ENCODE measurements around the gene MCTP2.

The MCTP2 gene

GRCh38 chr15:94298364-94298763 lies 67.0 kb downstream of the MCTP2 start:
- no peak for DNase-seq (ENCODE audit: low read depth in 3 of 3)

GRCh38 chr15:94300612-94301011 lies 69.3 kb downstream of the MCTP2 start:
- DNase-seq (ENCODE audit: low read depth in 3 of 3), result no peak

DNA sequence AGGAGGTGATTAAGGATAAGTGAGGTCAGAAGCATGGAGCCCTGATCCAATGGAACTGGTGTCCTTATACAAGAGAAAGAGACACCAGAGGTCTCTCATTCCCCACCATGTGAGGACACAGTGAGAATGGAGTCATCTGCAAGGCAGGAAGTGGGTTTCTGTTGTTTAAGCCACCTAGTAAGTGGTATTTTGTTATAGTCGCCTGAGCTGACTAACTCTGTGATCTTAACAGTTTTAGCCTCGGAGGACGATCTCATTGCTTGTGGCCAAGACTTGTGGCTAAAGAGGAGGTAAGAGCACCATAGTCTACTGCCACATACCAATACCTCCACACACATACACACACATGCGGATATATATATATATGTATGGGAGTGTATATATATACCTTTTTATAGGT lies 73.8 kb downstream of the MCTP2 start:
- no peak for DNase-seq (ENCODE audit: low read depth in 3 of 3)

DNA sequence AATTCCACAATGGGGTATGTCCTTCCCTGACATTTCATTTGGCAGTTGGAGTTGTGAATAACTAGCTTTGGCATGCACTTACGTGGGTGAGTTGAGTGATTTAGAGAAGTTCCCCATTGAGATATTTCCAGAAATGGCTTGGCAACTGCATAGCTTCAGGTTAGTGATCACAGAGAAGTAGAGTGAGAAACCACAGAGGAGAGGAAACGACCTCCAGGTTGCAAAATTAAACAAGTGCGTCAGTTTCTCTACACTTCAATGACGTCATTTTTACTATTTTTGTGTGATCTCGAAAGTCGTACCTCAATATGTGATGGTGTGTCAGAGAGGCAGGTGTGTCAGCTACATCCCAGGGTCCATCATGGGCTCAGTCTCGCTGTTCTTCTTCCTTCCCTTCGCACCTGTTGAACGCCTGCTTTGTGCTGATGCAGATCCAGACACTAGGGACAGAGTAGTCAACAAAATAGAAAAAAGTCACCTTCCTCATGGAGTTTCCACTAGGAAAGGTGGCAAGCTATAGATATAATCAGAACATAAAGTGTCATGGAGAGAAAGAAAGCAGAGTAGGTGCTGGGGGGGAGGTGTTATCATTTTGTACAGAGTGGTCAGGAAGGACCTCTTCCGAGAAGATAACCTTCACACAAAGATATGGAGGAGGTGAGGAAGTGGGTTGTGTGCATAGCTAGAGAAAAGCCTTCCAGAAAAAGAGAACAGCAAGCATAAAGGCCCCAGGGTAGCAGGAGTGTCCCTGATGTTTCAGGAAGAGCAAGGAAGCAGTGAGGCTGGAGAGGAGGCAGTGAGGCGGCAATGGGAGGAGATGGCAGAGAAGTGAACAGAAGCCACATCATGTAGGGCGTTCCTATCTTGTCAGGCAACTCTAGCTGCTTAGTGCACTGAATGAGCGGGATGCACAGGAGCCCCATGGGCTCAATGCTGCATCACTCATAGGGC lies 75.6 kb downstream of the MCTP2 start:
- DNase-seq (ENCODE audit: low read depth in 3 of 3), result no peak

DNA sequence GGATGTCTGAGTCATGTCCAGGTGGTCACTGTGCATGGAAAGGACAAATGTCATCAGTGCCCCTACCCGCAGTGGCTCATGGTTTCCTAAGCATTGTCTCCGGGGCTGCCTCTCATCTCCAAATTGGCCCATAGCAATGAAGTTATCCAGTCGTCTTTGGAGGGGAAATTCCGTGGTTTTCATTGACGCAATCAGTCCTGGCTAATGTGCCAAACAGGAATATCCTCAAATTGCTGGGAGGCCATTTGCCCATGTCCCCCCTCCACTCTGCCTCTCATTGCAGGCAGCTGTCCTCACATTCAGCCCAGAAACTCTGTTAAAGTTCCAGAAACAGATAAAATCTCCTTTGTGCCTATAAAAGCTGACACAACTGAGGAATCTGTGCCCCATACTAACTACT lies 81.6 kb downstream of the MCTP2 start:
- no peak for DNase-seq (ENCODE audit: low read depth in 3 of 3)

DNA sequence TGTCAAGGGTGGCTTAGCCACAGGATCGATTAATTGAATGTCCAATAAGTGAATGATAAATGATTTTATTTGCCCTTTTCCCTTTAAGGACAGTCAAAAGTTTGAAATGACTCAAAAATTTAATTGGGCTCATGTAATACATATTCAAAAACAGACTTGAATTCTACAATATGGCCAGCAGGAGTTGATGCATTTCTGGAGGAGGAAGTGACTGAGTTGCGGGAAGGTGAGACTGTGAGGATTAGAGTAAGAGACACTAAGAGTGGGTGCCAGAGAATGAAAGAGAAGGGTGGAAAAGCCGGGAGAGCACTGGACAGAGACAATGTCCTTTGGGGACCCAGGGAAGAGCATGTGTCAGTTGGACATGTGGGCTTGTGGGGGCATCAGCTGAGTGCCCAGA lies 83.3 kb downstream of the MCTP2 start:
- no peak for DNase-seq (ENCODE audit: low read depth in 3 of 3)

GRCh38 chr15:94317211-94317610 lies 85.8 kb downstream of the MCTP2 start:
- DNase-seq (ENCODE audit: low read depth in 3 of 3), result no peak

- no peak for DNase-seq (ENCODE audit: low read depth in 3 of 3)
Observed at GRCh38 chr15:94322141-94322540, 90.8 kb downstream of the MCTP2 start.

- no peak for DNase-seq (ENCODE audit: low read depth in 3 of 3)
Observed at GRCh38 chr15:94323076-94323475, 91.7 kb downstream of the MCTP2 start.

DNA sequence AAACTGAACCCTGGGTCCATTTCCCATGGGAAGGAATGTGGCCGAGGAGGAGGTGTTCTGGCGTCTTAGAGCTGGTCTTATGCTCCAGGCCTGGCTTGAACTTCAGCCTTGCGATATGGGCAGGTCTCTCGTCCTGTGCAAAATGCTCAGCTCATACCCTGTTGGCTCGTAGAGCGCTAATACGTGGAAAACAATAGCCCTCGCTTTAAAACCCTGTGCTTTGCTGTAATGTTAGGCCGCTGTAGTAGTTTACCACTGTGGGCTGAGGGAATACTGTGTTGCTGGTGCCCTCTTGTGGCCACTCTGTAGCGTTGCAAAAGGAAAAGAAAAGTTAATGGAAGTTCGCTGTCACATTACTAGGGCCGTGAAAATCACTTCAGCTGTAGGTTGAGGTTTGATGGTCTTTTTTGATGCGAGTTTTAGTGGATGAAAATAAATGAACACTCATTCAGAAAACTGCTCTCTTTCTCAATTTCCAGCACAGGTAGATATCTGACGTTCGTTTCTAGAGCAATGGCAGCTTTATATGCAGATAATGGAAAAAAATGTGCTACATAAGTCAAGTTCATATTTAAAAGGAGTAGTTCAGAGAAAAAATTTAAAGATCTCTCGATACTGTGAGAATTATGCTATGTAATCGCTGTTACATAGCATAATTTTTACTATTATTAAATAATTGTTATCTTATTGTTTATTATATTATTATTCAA lies 92.9 kb downstream of the MCTP2 start:
- peak; percentile 11 to 20 (median 20) for DNase-seq (ENCODE audit: low read depth in 3 of 3)

GRCh38 chr15:94324835-94325767 lies 93.7 kb downstream of the MCTP2 start:
- DNase-seq (ENCODE audit: low read depth in 3 of 3), result no peak

DNA sequence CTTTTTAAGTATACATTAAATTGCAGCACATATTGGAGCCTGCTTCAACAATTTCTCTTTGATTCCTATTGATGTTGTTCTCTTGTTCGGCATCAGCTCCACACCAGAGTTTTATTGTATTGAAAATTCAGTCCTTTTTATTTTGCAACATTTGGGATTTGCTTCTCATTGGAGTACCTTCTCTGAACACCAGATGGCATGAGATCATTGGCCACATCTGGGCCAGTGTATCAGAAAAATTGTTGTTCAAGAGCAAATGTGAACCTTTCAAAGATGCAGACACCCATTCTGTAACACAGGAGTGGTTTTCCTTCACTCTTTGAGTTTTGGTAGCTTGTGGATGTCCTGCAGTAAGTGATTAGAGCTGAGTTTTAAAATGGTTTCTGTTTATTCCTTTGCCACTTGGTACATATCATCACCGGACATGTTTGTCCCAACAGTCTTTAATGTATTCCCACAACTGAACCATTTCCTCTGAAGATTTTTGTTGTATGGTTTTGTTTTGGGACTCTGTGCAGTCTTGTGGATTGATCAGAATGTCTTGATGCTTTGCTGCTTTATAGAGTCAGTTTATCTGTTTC lies 96.1 kb downstream of the MCTP2 start:
- no peak for DNase-seq (ENCODE audit: low read depth in 3 of 3)

- DNase-seq (ENCODE audit: low read depth in 3 of 3), result no peak
Observed at GRCh38 chr15:94331731-94332130, 100.4 kb downstream of the MCTP2 start.

DNA sequence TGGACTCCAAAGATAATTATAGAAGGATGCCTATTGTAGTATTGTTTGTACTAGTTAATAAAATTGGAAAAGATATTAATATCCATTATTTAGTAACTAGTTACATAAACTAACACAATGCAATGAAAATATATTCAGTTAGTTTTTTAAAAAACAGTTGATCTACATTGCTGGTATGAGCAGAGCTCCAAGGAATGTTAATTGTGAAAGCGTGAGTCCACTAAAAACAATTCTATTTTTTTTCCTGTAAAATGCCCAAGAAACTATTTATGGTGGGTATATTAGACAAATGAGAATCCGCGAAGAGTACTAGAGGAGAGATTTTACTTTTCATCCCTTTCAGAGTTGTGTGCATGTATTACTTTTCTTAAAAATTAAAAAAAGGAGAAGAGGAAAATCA lies 104.3 kb downstream of the MCTP2 start:
- DNase-seq (ENCODE audit: low read depth in 3 of 3), result no peak

GRCh38 chr15:94336817-94337467 lies 105.6 kb downstream of the MCTP2 start:
- DNase-seq (ENCODE audit: low read depth in 3 of 3), result no peak

GRCh38 chr15:94338243-94338846 lies 107.0 kb downstream of the MCTP2 start:
- DNase-seq (ENCODE audit: low read depth in 3 of 3), result no peak

DNA sequence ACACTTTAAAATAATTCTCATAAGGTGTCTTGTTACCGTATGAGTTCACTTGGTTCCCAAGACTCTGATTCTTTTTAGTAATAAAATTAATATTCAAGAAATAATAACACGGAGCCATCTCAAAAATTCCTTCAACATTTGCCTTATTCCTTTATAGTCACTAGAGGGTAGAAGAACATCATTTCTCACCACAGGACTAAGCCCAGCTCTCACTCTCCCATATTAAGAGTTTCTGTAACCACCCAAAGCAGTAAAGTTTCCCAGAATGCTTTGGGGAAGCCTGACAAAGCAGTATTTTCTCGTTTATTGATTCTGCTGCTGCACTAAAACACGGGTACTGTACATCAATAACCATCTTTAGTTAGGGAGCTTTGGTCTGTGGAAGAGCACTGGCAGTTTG lies 114.9 kb downstream of the MCTP2 start:
- DNase-seq (ENCODE audit: low read depth in 3 of 3), result no peak

- DNase-seq (ENCODE audit: low read depth in 3 of 3), result no peak
Observed at GRCh38 chr15:94348084-94348483, 116.7 kb downstream of the MCTP2 start.

- DNase-seq (ENCODE audit: low read depth in 3 of 3), result no peak
Observed at GRCh38 chr15:94351031-94351535, 119.7 kb downstream of the MCTP2 start.

Data from stimulated activated CD4-positive, alpha-beta T cell treated with anti-CD3 and anti-CD28 coated beads, TNF-alpha, amount 100 ng/mL, for 4 hours (primary cell).